Activated CD4-positive, alpha-beta T cell treated with anti-CD3 and anti-CD28 coated beads for 48 hours (primary cell): ENCODE measurements around the gene PTHLH.

Experiments
- DNase-seq: peaks from one replicate; pipeline ENCODE4 v3.0.0-alpha.2; 2020

The PTHLH gene

DNA sequence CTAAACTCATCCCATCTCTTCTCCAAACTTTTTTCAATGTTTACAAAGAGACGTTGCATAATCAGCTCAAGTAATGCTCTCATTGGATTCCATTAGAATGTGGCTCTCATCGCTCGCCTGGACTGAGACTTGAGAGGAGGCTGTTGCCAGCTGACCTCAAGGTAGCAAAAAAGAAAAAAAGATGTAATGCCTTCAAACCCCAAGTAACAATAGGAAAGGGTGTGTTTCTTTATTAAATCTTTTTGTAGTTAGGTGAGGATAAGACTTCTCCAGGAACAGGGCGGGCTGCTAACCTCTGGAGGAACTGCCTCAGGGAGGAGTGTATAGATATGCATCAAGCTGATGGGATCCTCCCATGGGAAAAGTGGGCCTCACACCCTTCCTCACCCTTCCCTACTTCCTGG lies 956 bp upstream of the PTHLH start:
- no peak for DNase-seq

DNA sequence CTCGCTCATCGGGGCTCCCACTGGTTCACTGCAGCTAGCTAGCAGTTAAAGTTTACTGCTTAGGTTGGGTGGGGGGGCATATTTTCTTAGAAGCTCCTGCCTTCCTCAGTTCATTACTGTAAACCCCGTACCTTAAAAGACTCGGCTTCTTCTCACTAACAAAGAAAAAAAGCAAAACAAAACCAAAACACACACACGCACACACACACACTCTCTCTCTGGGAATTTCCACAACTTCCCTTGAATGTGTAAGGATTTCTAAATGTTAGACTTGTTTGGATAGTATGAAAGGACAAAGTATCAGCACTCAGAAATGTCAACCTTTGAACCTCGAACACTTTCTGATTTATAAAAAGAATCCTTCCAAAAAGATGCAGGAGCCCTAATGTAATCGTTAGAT lies 927 bp downstream of the PTHLH start:
- no peak for DNase-seq

DNA sequence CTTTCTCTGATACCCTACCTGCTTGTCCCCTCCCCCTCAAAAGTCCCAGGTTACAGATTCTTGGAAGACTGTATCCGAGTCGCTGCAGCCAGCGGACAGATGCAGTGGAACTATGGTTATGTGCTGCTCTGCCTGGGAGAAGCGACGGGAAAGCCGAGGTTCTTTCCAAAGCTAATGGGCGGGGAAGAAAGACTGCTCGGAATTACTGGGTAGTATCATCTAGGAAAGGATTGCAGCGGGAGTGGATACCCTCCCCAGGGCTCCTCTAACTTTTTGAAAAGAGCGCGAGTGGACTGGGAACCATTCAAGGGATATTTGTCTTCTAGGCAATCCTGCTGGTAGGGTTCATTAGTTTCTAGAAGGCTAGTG lies 1.4 kb downstream of the PTHLH start:
- no peak for DNase-seq

DNA sequence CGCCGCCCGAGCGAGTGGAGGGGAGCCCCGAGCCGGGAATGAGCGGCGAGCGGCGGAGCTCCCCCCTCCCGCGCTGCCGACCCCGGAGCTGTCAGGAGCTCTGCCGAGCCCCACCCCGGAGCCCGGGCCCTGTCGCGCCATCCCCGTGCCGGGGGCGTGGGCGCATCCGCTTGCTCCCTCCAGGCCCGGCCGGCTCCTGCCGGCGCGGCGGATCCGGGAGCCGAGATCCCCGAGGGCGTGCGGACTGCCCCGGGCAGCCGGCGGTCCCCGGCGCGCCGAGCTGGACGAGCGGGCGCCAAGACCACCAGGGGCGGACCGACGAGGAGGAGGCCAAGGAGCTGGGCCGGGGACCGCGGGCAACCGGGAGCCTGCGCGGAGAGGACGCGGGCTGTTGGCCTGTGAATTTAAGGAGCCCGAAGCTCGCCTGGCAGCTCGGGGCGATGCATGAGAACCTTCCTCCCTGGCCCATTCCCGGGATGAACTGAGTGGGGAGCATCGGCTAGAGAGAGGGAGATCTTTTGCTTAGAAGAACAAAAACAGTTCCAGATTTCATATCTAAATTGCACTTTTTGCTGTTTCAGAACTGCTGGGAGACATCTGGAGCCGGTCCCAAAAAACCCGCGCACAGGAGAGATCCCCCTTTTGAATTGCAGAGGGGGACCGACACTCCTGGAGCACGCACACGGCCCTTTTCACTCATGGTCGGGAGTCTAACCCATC lies 2.0 kb downstream of the PTHLH start:
- peak; percentile 26 for DNase-seq

DNA sequence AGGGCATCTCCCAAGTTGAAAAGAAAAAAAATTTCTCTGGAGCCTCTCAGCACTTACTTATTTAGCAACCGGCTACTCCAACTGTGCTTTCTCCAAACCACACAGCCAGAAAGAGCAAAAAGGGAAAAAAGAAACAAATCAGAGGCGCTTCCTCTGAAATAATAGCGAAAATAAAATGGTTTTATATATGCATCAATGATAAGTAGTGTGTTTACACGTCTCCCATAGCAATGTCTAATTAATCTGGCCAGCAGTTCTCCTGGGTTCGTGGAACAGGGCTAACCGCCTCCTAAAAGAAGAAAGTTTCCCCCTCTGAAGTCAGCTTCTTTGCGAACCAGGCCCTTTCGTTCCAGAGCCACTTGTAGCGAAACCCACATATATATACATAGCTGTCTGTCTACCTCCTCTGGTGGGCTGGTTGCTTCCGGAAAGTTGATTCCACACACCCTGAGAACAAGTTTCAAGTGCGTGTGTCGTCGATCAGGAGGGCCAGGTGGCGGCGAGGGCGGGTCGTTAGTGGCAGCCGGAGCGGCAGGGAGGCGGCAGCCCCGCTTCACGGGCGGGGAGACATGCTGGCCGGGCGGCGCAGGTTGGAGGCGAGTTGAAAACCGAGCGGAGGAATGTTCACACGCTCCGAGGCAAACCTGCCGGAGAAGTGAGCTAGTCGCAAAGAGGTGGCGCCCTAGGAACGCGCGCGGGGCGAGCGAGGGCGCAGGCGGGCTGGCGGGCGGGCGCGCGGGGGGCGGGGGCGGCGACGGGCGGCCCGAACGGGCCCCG lies 2.7 kb downstream of the PTHLH start:
- DNase-seq: peak; percentile 69

DNA sequence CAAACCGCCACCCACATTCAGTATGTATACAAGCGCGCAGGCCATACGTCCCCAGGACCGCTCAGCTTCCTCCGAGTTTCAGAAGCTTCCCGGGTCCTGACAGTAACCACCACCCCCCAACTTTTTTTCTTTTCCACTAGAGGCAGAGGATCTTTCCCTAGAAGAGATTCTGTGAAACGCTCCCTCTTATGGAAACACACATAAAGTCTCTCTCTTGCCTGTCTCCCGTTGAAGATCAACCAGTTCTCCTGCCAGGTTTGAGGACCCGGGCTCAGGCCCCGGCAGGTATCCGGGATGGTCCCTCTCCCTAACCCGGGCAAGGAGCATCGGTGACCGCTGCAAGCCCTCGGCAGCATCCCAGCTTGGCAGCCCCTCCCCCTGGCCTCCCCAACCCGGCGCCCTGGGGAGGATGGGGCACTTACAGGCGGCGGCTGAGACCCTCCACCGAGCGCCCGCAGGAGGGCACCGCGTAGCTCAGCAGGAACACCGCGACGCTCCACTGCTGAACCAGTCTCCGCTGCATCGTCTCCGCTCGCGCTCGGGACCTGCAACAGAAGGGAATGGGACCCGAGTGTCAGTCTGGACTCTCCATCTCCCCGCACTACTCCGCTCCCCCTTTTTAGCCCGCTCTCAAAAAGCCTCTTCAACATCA lies 3.4 kb downstream of the PTHLH start:
- peak; percentile 7 for DNase-seq

DNA sequence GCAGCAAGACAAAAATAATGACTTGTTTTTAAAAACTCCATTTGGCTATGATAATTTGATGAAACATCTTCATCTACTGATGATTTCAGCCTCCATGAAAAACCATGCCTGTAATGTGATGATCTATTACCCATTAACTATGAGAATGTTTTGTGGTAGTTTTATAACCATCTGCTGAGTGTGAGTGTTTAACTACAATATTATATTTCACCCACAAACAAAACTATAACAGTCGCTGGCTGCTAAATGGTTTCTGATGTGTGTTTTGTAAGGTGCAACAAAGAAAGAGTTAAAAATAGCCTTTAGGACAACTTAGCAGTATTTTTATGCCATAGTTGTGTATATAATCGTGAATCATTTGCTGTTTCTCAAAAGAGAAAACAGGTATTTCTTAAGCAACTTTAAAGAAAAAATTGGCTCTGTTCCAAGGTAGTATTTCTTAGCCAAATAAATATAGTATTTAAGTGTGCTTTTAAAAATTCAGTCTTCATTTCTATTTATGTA lies 4.9 kb downstream of the PTHLH start:
- DNase-seq: no peak

DNA sequence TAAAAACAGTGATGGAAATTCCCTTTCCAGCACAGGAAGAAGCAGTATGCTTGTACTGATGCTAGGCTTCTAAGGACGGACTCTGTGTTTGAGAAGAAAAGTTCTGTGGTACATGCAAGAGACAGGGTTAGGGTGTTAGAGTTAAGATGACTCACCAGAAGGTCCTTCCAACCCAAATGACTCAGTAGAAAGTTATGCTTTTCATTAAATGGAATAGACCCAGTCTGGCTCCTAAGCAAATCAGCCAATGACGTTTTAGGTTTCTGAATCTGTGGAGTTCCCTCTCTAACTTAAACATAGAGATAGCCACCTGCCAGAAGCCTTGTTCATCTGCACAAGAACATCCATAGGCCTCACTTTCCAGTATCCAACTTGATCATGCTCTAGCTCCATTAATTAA lies 5.7 kb downstream of the PTHLH start:
- DNase-seq: no peak

DNA sequence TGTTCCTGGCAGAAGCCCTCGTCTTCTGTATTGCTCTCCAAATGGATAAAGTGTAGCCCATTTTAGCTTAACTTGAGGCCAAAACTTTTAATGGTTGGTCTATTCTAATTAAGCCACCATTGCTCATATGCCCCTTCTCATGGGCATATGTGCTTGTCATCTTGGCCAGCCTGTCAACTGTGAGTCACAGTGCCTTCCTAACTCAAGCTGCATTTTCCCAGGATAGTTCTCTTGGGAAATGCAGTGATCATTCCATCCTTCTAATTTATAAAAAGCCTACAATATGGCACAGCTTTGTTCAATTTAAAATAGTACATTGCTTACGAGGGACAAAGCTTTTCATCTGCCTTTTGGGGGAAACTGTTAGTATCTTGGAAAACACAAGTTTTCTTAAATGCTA lies 6.6 kb downstream of the PTHLH start:
- no peak for DNase-seq

DNA sequence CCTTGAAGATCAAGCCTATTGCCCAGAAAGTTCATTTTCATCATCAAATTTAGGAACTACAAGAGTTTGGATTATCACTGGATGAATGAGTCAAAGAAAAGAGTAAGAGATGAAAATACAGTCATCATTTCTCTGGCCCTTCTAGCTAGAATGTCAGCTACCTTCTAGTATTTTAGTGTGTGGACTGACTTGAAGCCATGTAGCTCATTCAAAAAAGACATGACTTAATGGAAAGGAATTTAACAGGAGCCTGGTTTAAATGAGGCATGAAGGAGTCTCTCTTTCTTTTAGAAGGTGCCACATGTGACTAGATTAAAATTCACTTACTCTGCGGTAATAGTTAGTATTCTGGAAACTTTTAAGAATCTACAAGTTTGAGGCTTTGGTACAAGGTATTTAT lies 7.1 kb downstream of the PTHLH start:
- DNase-seq: no peak

DNA sequence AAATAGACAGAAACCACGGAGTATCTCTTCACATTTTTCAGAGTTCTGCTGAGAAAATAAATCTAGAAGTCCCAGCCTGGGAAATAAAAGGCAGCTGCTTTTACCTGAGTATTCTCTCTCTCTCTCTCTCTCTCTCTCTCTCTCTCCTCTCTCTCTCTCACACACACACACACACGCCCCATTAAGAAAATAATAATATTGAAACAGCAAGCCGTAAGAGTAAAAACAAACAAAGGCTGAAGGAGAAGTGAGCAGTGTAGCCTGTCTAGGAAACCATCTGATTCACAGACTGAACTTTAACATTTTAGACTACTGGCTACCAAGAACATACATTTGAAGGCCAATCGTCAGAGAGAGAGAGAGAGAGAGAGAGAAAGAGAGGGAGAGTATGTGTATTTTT lies 8.4 kb downstream of the PTHLH start:
- no peak for DNase-seq

DNA sequence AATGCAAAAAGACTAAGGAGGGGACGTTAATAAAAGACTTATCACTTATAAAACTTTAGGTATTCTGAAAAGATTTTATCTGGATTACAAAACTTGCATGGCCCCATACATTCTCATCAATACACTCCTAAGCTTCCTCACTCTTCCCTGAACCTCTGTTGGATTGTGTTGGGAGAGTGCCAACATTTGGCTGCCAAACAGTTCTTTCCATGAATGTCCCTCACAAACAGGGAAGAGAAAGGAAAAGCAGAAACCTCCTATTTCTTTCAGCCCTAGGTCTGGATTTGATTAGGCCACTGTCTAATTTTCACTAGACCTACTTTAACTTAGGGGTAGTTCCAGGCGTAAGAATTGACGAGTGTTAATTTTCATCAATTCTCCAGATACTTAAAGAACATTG lies 11.7 kb downstream of the PTHLH start:
- no peak for DNase-seq

DNA sequence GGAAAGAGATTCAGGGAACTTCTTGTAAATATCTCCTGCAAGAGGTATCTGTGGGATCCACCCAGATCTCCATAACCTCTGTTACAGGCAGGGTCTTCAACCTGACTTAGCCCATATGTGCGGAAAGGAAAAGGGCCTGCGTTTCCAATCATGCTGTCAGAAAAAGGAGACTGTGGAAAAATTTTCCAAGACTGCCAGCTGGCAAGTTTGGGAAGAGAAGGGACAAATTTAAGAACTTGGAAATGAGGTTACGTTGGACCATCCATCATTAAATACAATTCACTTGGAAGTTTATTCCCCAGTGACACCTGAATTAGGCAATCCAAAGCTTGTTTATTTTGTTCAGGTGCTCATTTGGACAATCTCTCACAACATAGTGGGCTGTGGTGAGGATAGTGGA lies 13.9 kb downstream of the PTHLH start:
- no peak for DNase-seq

DNA sequence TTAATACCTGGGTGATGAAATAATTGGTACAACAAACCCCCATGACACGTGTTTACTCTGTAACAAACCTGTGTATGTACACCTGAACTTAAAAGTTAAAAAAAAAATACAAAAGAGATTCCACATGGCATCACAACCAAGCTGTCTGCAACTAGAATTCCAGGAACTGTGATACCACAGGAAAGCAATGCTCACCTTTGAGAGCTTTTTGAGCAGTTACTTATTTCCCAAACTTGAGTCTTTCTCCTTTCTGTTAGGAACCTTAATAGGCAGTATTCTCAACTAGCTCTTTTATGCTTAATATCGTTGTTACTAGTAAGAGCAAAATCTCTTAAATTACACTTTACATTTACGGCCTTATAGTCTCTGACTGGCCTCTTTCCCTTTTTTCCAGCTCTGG lies 15.2 kb downstream of the PTHLH start:
- DNase-seq: no peak

DNA sequence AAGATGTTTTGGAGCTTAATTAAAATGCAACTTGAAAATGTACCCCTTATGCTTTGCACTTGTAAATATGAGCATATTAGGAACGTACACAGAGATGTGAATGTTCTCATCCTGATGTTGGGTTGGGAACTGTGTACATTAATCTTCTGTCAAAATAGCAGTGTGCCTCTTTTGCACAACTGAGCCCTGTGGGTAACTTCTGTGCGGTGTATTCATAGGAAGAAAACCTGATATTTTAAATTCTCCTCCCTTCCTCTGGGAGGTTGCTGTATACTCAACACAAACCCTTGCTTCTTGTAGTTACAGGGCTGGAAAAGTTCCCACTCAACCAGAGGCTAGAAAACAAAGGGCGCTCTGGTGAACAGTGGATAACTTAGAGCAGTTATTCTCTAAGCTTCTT lies 18.7 kb downstream of the PTHLH start:
- no peak for DNase-seq

DNA sequence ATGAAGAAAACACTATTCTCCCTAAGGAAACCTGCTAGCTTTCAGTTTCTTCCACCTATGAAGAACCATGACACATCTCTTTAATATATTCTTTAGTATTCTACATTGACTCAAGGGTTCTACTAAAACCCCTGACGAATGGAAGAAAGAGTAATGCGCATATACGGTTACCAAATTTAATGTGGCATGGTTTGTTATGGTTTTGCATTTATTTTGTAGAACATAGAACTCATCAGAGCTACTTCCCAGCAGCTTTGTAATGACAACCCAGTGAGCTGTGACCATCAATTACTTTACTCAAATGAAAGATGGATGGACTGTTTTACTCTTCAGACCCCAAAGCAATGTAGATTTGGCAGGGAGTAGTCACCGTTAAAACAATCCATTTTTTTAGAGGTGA lies 19.2 kb downstream of the PTHLH start:
- no peak for DNase-seq

DNA sequence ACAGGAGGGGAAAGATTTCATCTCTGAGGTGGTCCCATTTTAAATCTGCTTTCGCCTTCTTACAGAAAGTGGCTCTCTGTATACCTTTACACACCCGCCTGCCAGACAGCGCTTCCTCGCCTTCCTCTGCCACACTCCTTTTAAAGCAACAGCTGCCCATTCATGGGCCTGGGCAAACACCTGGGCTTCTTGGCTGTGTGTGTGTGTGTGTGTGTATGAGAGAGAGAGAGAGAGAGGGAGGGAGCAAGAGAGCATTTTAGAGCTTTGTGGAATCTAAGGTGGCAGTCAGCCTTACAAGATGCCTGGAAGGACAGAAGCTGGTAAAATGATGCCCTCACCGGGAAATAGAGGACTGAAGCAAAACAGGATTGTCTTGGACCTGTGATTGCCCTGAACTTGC lies 20.0 kb downstream of the PTHLH start:
- DNase-seq: no peak

DNA sequence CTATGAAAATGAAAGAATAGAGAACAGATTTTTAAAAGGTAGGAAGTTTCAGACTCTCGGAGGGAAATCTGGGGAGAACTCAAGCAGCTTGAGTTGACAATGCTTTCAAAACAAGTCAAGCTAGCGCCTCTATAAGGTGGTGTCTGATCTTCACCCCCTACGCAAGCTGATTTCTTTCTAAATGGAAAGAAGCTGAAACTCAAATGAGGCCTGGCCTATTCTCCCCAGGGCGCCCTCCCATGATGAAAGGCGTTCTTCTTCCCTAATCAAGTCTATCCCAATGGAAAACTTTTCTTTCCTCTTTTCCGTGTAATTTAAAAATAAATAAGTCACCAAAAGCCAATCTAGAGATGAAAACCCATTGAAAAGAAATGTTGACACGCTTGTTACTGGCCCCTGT lies 20.6 kb downstream of the PTHLH start:
- no peak for DNase-seq

DNA sequence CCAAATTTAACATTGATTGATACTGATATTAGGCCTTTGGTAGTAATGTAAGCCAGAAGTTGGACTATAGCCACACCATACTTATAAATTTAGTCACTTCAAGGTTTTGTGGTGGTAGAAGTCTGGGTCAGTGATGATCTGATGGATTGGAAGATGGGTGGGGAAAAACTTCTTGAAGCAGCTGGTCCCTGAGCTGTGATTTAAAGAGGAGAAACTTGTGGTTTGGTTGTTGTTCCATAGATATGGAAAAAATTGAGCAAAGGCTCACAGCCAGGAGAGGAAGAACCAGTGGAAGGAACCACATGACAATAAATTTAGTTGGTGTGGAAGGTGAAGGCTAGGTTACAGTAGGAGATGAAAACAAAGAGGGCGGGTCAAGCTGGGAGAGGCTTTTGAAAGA lies 26.1 kb downstream of the PTHLH start:
- no peak for DNase-seq

DNA sequence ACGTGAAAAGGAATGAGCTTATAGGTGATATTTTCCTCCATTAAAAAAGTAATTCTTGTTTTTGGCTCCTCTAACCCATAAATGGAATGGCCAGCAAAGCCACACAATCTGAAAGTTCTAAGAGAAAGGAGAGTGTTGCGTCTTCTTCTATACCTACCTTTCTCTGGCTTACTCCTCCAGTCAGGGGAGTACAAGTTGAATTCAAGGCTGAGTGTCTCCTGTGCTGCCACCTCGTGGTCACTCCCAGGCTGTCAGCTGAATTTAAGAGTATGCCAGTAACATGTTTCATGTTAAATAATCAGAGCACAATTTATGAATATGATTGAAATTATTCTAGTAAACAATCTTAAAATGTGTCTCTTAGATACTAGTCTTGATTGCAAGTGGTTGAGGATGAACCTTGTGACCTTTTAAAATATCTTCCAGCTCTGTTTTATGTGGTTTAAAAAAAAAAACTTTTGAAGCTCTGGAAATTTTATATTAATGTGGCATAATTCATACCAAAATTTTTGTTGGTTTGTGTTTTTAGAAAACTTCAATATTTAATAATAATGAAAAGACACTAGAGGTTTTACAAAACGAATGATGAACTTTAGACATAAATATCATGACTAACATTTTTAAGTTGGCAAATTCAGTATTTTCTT lies 31.7 kb downstream of the PTHLH start:
- peak; percentile 86 for DNase-seq

DNA sequence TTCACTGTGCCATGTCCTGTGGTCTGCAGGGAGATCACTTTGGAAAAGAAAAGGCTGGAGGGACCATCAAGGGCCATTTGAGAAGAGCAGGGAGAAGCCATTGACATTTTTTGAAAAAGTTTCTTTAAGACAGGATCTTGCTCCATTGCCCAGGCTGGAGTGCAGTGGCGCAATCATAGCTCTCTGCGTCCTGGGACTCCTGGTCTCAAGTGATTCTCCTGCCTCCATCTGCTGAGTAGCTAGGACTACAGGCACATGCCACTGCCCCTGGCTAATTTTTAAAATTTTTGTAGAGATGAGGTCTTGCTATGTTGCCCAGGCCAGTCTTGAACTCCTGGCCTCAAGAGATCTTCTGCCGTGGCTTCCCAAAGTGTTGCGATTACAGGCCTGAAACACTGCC lies 32.3 kb downstream of the PTHLH start:
- DNase-seq: no peak

DNA sequence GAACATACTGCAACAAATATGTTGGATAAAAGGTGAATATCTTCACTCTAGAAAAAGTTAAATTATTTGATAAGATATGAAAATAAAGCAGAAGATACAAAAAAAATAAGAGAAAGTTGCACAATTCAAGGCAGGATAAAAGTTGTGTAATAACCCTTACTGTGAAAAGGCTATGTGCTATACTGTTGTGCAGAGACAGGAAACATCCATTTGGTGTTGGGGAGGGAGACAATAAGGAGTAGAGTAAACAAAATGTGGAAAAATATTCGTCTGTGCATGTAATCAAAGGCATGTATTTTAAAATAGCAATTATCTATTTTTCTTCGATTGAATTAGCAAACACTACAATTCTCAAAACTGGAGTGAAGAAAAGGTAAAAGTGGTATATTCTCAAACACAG lies 34.8 kb downstream of the PTHLH start:
- DNase-seq: no peak

DNA sequence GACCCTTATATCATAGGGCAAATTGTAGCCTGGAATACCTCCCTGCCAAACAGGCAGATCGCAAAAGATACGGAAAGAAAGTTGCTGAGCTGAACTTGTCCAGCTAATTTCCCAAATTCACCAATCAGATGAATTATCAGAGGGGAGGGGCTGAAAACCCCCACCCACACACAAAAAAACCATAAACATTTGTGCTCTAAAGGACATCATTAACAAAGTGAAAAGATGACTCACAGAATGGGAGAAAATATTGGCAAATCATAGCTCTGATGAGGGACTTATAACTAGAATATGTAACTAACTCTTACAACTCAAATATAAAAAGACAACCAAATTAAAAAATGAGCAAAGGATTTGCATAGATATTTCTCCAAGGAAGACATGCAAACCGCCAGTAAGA lies 36.3 kb downstream of the PTHLH start:
- DNase-seq: no peak

DNA sequence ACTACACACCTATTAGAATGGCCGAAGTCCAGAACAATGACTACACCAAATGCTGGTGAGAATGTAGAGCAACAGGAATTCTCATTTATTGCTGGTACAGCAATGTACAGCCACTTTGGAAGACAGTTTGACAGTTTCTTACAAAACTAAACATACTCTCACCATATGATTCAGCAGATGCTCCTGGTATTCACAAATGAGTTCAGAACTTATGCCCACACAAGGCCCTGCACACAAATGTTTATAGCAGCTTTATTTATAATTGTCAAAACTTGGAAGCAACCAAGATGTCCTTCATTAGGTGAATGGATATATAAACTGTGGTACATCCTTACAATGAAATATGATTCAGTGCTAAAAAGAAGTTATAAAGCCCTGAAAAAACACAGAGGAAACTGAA lies 38.3 kb downstream of the PTHLH start:
- no peak for DNase-seq
